Measurements from ENCODE around the gene CDK14.

The CDK14 gene

GRCh38 chr7:90824386-90825307, 228.5 kb downstream of the CDK14 start:
- Histone ChIP-seq H3K9me3 (ENCODE audit: low read length) (peaks cover 17% of the 10 kb centered on the region), H3K9ac (ENCODE audit: low read length) (no peak overlapping the region), H3K36me3 (ENCODE audit: insufficient read depth, low read length) (peaks cover 88% of the 10 kb centered on the region), H3K27ac (ENCODE audit: low read depth, low read length, poor library complexity, severe bottlenecking) (no peak overlapping the region), H3K79me2 (ENCODE audit: insufficient read depth, low read length) (peaks cover 16% of the 10 kb centered on the region; the same call in 1 of the 2 replicates), H3K4me3 (ENCODE audit: low read depth, low read length, poor library complexity, severe bottlenecking) (no peak overlapping the region), H3K4me2 (ENCODE audit: low read length) (no peak overlapping the region), H3K4me1 (ENCODE audit: insufficient read depth, low read length, severe bottlenecking) (no peaks in the 10 kb centered on the region), H2AFZ (ENCODE audit: low read length) (no peak overlapping the region), H4K20me1 (ENCODE audit: insufficient read depth, low read length) (no peaks in the 10 kb centered on the region), H3F3A (ENCODE audit: insufficient read depth, low read length) (no peaks in the 10 kb centered on the region), H3K27me3 (ENCODE audit: insufficient read depth, low read length) (no peaks in the 10 kb centered on the region), H3K9me2 (ENCODE audit: low read depth, low read length) (no peaks in the 10 kb centered on the region)
- no peak for TF ChIP-seq EZH2 (IDR thresholded peaks at IDR 0.05; ENCODE audit: borderline replicate concordance, low read length)
- TF ChIP-seq CTCF (IDR thresholded peaks at IDR 0.05; ENCODE audit: low read length), result no peak

DNA sequence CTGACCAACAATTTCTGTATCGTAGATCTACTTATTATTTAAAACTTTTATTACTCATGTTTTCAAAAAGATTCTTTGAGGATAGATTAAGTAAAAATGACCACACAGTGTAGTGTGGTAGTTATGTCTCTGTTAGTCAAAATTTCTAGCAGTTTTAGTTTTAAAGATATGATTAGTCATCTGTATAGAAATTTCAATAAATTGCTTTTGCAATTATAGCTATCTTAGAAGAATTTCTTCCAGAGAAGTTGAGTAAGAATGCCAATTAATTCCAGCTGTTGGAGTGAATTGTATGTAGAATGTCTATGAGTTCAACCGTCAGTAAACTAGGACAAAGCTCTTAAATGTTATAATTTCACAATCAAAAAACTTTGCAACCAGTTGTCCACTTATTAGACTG, 229.7 kb downstream of the CDK14 start:
- Histone ChIP-seq H3K4me3 (ENCODE audit: low read depth, low read length, poor library complexity, severe bottlenecking) (no peak overlapping the region), H3K27me3 (ENCODE audit: insufficient read depth, low read length) (no peaks in the 10 kb centered on the region), H4K20me1 (ENCODE audit: insufficient read depth, low read length) (no peaks in the 10 kb centered on the region), H3K4me2 (ENCODE audit: low read length) (no peak overlapping the region), H3K27ac (ENCODE audit: low read depth, low read length, poor library complexity, severe bottlenecking) (no peak overlapping the region), H3K9me3 (ENCODE audit: low read length) (peaks cover 21% of the 10 kb centered on the region), H3K79me2 (ENCODE audit: insufficient read depth, low read length) (peaks cover 16% of the 10 kb centered on the region; the same call in 1 of the 2 replicates), H3K9ac (ENCODE audit: low read length) (no peak overlapping the region), H3K36me3 (ENCODE audit: insufficient read depth, low read length) (peaks cover 87% of the 10 kb centered on the region), H3F3A (ENCODE audit: insufficient read depth, low read length) (no peaks in the 10 kb centered on the region), H2AFZ (ENCODE audit: low read length) (no peak overlapping the region), H3K4me1 (ENCODE audit: insufficient read depth, low read length, severe bottlenecking) (no peaks in the 10 kb centered on the region), H3K9me2 (ENCODE audit: low read depth, low read length) (no peaks in the 10 kb centered on the region)
- TF ChIP-seq EZH2 (IDR thresholded peaks at IDR 0.05; ENCODE audit: borderline replicate concordance, low read length) (no peak), CTCF (IDR thresholded peaks at IDR 0.05; ENCODE audit: low read length) (no peak)

DNA sequence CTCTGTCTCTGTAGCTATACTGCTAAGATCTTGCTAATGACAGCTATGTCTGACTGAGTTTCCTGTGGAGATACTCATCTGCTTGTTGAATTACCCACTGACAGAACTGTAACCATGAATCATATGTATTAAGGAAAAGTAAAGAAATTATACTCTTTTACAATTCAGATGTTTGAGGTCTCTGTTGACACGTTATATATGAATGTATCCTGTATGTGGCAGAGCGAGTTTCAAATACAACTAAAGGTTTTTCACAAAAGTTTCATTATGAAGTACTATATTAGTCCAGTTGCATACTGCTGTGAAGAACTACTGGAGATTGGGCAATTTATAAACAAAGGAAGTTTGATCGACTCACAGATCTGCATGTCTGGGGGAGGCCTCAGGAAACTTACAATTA, 232.5 kb downstream of the CDK14 start:
- peaks cover 26% of the 10 kb centered on the region for H3K79me2 ChIP-seq (ENCODE audit: insufficient read depth, low read length)
- H4K20me1 ChIP-seq (ENCODE audit: insufficient read depth, low read length), result no peaks in the 10 kb centered on the region
- no peaks in the 10 kb centered on the region for H3K4me1 ChIP-seq (ENCODE audit: insufficient read depth, low read length, severe bottlenecking)
- no peaks in the 10 kb centered on the region for H3F3A ChIP-seq (ENCODE audit: insufficient read depth, low read length)
- H3K27me3 ChIP-seq (ENCODE audit: insufficient read depth, low read length), result no peaks in the 10 kb centered on the region
- no peak overlapping the region for H3K27ac ChIP-seq (ENCODE audit: low read depth, low read length, poor library complexity, severe bottlenecking)
- H3K4me3 ChIP-seq (ENCODE audit: low read depth, low read length, poor library complexity, severe bottlenecking), result no peak overlapping the region
- no peak overlapping the region for H3K4me2 ChIP-seq (ENCODE audit: low read length)
- H3K9ac ChIP-seq (ENCODE audit: low read length), result no peak overlapping the region
- peaks cover 21% of the 10 kb centered on the region for H3K9me3 ChIP-seq (ENCODE audit: low read length)
- H2AFZ ChIP-seq (ENCODE audit: low read length), result no peak overlapping the region
- H3K36me3 ChIP-seq (ENCODE audit: insufficient read depth, low read length), result peaks cover 73% of the 10 kb centered on the region
- no peaks in the 10 kb centered on the region for H3K9me2 ChIP-seq (ENCODE audit: low read depth, low read length)
- TF ChIP-seq EZH2 (IDR thresholded peaks at IDR 0.05; ENCODE audit: borderline replicate concordance, low read length) (no peak), CTCF (IDR thresholded peaks at IDR 0.05; ENCODE audit: low read length) (no peak)
